DMS153 (cell line): ENCODE measurements around the gene PAPPA.

ENCODE experiments used
- DNase-seq: peaks from one replicate; lab custom pipeline; 2025; lab: John Stamatoyannopoulos, UW

Gene PAPPA

DNA sequence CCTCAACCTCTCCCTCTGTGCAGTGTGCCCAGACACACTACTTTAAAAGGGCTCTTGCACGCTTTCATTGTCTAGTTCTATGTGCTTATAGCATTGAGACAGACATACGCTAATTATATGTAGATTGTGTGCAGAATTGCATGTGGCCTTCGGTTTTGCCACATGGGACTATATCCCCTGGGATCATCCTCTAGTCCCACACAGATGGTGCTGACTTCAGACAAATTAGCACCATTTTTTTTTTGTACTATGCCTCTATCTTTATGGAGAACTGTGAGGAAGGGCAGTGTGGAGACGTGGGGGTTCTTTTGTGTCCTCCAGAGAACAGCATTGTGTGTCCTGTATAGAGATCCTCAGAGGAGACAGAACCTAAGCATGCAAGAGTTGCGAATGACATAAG, 29.3 kb downstream of the PAPPA start:
- no peak for DNase-seq

DNA sequence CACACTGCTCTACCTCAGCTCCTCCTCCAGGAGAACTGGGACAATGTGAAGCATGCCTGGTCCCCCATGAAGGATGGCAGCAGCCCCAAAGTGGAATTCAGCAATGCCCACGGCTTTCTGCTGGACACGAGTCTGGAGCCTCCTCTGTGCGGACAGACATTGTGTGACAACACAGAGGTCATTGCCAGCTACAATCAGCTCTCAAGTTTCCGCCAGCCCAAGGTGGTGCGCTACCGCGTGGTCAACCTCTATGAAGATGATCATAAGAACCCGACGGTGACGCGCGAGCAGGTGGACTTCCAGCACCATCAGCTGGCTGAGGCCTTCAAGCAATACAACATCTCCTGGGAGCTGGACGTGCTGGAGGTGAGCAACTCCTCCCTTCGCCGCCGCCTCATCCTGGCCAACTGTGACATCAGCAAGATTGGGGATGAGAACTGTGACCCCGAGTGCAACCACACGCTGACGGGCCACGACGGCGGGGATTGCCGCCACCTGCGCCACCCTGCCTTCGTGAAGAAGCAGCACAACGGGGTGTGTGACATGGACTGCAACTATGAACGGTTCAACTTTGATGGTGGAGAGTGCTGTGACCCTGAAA, 34.1 kb downstream of the PAPPA start:
- no peak for DNase-seq

DNA sequence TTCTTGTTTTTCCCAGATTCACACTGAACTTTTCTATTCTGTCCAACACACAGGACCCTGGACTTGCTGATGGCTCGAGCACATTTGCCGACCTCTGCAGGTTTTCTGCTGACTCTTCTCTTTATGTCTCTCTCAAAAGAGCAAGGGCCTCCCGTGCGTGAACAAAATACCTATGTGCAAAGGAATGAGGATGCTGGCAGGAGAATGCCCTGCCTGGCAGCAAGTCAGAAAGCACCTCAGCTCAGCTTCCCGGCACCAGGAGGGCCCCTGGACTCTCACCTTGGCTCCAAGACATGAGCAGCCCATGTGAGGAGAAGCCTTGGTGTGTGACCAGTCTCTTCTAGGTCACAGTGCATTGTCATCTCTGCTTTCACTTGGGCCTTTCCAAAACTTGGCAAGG, 36.1 kb downstream of the PAPPA start:
- DNase-seq: no peak

DNA sequence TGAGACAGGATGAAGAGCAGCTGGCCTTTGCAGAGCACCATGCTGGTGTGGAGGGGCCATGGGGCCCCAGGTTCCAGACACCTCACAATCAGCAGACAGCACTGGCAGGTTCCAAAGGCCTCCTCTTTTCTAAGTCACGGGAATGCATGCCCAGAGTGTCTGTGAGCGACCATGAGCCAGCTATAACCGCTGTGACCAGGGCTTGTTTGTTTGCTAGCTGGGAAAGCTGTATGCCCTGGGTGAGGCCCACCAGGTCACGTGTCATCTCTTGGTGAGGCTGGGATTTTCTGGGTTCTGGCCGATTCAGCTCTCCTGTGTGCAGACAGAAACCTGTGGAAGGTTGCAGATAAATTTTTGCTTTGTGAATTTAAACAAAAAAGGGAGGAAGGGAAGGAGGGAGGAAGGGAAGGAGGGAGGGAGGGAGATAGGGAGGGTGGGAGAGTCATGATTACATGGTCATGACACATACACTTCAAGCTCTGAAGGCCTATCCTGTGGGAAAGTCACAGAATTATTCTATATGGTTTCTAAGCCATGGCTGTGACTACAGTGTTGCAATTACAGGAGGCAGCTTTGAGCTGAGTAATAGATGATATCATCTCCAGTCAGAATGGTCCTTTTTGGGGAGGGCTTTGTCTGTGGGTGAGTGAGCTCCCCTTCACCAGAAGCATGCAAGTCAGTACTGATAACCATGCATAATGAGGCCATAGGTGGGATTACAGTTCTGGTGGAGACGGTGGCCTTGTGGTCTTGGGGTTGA, 37.2 kb downstream of the PAPPA start:
- DNase-seq: no peak

DNA sequence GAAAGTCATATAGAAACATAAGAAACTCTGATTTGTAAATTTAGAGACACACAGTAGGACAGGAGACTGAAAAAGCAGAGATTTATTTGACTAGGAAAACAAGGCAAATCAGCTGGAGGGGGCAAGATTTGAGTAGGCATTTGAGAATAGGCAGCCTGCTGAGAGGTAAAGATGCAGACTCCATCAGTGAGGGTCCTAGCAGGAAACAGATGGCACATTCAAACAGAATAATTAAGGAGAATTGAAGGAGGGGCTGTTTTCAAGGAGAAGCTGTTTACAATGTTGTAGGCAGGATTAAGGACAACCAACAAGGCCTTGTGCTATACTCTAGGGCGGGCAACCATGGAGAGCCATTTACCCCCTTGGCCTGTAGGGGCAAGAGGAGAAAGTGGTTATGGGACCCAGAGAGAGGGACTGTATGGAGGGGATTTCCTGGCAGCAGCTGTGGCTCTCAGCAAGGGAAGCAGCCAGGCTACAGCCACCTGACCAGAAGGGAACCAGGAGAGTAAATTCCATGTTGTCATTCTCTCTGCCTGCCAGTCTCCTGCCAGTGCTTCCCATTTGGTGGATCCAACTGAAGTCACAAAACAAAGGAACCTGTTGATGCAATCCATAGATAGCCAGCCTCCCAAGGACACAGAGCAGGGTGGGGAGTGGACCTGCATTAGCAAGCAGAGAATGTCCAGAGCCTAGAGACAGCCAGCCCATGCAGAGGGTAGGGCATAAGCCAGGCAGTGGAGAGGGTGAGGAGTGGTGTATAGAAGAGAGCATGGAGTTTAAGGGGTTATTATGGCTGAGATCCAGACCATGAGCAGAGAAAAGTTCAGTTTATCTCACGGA, 38.2 kb downstream of the PAPPA start:
- no peak for DNase-seq

DNA sequence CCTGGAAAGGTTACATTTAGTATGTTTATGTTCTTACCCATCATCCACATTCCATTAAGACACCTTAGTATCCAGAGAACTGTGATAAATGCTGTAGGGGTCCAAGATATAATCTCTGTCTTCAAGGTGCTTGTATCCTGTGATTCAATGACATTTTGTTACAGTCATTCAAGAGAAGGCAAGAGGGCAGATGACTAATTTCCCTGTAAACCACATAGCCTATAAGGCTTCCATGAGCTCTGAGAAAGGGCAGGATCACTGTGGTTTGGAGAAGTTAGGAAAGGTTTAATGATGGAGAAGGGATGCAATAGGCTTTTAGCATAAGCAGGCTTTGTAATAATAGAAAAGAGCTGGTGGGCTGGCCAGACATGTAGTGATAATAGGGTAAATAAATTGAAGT, 40.0 kb downstream of the PAPPA start:
- DNase-seq: no peak

DNA sequence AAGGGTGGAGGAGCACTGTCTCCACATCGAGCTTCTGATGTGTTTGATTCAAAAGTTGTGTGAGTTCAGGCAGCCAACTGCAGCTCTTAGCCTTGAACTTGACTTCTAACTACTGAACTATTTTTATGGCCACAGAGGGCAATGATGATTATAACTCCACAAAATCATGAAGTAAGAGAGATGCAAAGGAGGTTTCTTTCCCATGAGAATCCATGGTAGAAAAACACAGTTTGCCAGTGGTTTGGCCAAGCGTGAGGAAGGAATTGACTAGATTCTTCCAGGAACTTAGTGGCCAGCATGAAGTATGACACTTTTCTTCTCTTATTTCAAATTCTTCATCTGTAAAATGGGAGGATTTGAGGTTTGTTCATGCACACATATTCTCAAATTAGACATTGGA, 43.2 kb downstream of the PAPPA start:
- DNase-seq: no peak

DNA sequence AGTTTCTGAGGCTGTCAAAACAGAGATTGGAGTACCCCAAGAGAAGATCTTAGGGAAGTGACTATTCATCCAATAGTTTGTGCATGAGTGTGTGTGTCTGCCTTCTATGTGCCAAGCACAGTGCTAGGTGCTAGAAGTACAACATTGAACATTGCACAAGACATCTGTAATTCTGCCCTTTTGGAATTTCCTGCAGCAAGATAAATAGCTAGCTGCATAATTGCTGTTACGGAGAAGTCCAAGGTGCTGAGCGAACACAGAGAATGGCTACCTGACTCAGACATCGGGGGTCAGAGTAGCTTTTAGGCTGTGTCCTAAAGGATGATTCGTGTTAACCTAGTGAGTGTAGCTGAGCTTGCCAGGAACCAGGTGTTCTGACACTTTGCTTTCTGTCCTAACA, 44.8 kb downstream of the PAPPA start:
- no peak for DNase-seq

DNA sequence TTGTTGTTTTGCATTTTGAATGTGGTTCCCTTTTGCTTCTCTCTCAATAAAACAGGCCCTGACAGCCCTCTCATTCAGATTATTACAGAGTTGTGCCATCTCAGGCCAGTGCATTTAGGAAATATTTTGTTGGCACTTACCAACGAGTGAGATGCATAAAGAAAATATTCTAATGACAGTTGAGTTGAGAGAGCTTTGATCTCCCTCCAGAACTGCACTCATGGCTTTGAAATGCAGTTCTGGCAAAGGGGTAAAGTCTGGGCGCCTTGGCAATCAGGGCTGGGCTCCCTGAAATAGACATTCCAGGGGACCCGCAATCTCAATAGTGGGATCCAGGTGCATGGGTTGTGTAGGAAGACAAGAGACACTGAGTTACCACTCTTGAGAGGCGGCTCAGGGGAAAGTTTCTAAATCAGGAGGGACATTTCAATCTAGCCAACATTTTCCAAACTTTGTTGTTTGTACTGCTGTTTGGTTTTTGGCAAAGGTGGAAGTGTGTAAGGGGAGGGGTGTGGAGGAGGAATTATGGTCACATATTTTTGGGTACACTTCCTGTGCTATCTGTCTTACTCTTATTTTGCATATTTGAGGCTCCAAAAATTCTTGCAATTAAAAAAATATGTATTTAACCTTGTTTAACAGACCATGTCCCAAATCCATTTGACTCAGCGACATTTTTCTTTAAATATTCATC, 48.8 kb downstream of the PAPPA start:
- no peak for DNase-seq

DNA sequence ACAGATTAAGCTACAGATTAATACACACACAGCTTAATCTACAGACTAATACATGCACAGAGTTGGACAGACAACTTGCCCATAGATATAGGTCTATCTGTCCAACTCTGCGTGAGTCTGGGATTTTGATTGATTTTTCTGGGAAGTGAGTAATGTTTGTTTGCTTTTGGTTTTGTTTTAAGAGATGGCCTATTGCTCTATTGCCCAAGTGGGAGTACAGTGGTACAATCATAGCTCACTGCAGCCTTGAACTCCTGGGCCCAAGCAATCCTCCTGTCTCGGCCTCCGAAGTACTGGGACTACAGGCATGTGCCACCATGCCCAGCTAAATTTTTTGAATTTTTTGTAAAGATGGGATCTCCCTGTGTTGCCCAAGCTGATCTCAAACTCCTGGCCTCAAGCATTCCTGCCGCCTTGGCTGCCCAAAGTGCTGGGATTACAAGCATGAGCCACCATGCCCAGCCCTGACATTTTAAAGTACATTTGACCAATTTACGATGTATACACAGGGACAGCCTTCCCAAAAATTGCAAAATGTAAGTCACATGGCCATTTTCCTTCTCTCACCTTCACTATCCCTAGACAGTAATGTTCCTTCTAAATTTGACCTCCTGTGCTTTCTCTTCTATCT, 50.8 kb downstream of the PAPPA start:
- no peak for DNase-seq

DNA sequence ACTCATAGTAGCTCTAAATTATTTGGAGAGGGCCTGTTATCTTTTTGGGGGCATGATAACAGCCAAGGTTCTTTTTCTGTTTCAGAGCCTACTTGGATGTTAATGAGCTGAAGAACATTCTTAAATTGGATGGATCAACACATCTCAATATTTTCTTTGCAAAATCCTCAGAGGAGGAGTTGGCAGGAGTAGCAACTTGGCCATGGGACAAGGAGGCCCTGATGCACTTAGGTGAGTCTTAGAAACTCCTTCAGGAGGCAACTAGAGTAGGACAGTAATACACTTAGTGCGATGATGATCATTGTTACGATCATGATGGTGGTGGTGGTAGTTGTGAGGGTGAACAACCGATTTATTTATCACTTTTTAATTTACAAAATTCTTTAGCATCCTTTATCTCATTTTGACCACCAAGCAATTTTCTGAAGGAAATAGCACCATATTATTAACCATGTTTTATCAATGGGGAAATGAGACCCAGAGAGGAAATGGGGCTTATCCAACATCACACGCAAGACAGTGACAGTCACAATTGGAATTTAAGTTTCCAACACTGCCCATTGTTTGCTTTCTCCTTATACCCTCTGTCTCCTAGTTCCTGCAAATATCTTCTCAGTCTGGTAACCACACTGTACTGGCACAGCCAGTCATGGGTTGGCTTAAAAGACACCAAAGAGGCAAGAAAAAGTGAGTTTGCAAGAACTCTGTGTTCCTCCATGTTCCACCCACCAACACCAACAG, 54.0 kb downstream of the PAPPA start:
- DNase-seq: no peak

DNA sequence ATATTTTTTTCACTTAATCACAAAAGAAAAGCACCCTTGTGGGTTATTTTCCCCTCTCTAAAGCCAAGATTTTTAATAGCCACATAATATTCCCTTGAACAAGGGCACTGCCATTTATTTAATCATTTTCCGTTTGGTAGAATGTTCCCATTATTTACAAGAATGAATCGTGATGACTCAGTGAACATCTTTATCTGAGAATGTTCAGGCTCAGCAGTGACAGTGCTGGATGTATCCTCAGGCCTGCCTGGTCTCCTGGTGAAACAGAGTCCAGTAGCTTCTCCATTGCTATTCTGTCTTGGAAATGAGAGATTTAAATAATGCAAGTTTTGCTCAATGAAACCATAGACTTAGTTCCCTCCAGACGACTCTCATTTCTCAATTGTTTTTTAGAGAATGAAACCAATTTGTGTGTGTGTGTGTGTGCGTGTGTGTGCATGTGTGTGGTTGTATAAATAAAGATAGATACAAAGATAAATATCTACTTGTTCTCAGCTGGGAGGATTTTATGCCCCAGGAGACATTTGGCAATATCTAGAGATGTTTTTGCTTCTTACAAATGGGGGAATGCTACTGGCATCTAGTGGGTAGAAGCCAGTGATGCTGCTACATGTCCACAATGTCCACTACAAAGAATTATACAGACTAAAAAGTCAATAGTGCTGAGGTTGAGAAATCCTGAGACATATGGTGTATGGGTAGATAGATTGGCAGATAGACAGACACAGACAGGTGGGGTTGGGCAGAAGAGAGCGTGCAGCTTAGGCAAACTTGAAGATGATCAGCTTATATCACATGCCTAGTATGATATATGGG, 55.0 kb downstream of the PAPPA start:
- no peak for DNase-seq

DNA sequence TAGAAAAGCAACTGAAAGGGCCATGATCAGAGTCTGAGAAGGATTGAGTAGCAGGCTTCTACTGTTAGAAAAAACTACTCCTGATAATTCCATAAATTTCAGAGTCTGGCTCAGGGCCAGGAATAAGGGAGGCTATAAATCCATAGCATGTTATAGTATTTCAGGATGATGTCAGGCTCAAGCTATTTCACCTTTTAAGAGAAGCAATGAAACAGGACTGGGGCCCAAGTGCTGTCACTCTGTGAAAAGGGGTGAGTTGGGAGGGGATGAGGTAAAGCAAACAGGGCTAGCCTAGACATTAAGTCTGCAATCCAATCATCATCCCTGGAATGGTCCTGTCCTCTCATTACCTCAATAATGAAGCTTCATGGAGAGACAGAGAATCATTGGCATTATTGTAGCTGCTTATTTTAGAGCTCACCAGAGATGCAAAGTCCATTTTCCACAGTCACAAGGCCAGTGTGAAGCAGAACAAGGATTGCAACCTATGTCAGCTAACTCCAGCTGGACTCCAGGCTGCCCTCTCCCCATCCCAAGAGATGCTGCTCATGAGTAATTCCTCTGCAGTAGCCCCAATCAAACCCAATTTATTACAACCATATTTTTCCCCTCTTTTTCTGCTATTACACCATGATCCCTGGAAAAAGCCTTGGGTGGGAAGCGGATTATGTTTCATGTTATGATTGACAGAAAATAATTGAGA, 56.0 kb downstream of the PAPPA start:
- no peak for DNase-seq

DNA sequence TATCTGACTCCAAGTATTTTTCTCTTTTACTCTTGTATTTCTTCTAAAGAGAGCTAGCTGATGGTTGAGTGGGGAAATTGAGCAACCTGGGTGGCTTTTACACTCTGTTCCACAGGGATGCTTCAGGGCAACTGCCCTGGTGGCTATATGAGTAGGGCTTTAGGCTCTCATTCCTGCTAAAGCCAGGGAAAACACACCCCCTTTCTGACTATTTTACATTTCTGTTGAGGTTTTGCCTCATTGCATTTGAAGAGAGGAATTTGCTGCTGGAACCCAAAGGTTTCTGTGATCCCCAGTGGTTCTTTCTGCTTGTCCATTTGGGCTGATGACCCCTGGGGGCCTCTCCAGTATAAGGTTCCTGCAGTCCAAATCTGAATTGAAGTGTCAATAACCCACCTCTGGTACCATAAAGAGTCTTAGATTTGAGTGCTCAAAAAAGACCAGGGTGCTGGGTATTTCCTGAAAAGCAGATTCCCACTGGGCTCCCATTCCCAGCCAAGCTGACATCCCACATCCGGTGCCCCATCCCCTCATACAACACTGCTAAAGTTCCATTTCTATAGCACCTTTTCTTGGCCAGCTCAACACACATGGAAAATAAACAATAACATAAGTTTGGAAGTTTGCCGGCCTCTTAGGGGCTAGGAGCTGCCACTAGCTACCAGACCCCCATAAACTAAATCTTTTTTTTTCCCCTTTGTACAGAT, 59.5 kb downstream of the PAPPA start:
- DNase-seq: no peak

DNA sequence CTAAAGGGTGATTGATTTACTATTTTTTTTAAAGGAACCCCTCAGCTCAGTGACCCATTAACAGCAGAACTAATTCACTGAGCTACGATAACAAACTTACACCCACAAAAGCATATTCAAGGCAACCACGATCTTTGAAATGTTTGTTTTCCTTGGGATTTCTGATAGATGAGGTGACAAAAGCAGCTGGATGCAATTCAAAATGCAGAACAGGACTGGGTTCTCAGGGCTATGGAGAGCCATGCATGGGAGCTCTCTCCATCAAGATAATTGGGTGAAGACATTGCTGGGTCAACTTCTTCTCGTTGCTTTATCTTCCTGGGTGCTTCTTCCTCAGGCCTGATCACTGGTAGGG, 60.1 kb downstream of the PAPPA start:
- DNase-seq: no peak

DNA sequence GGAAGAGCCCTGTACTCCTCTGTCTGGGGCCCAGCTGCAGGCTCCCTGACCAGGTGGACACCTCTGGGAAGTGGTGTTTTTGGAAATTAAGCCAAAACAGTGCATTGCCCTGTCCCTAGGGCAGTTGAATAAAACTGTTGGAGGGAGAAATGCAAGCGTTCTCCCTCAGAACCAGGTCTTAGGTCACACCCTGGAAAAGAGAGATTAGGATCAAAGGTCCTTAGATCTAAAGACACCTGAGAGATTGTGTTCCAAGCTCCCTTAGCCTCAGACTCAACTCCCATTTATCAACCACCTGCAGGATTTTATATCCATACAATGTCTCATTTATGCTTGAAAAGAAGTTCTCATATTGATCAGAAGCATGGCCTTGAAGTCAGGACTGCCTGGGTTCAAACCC, 64.8 kb downstream of the PAPPA start:
- no peak for DNase-seq

DNA sequence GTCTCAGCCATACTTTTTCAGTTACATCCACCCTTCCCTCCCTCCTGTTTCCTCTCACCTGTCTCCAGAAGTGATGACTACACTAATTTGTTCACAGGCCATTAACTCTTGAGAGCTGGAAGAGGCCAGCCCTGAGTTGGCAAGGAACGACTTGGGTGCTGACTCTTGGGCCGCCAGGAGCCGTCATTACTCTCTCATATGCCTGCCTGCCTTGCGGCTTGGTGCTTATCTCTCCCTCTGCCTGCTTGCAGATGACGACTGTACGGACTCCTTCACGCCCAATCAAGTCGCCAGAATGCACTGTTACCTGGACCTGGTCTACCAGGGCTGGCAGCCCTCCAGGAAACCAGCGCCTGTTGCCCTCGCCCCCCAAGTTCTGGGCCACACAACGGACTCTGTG, 66.1 kb downstream of the PAPPA start:
- DNase-seq: peak; percentile 29

DNA sequence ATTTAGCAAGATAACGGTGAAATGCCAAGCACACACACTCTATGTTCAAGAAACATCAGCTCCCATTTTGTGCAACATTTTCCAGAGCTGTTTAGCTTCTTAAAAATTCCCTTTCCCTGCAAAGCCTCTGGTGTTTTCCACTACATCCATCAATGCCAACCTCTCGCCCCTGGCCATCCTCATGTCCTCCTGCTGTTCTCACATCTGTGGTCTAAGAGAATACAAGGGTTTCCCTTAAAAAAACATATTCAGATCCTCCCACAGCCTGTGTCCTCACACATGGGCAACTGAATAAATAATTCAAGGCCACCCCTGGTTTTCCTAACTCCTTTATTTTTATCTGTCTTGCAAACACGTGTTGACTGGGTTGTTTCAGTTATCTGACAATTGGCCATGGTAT, 70.3 kb downstream of the PAPPA start:
- DNase-seq: no peak

DNA sequence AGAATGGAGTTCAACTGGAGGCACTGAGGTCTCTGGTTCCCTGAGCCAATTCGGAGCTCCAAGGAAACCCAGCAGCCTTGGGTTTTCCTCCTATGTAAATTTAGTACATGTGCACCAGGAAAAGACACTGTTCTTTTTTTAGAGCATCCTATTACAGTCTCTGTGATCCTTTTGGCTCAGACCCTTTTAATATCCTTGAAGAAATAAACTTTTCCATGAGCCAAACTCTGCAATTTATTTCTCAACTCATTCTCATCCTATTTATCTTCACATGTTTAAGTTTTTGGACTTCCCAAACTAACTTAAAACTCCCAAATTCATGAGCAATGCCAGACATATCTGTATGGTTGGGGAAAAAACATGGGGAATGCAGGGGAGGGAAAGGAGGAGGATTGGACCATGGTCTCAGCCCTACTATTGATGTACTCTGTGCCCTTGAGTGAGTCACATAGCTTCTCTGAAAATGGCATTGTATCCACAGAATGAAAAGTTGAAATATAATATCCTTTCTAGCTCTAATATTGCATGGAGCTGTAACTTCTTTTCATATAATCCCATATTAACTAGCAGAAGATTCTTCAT, 76.6 kb downstream of the PAPPA start:
- DNase-seq: no peak
